HEK293T (cell line): ENCODE measurements around the gene PDXDC1.
"Not testable (repeated sequence)": the region's sequence is repeated elsewhere in the genome, so short reads cannot be mapped to it uniquely, and the experiment has no call there.

ENCODE experiments used
- BHLHE40 ChIP-seq: fragments of 450-650 bp; IDR thresholded peaks from 2 replicates; pipeline ENCODE4 v1.6.1; 2016; ENCODE audit warnings: mild to moderate bottlenecking, moderate library complexity, borderline replicate concordance
- CTBP1 ChIP-seq: fragments of 450-650 bp; IDR thresholded peaks from 2 replicates; pipeline ENCODE4 v1.6.1; 2016; ENCODE audit warnings: borderline replicate concordance
- FOXK2 ChIP-seq: fragments of 450-650 bp; IDR thresholded peaks from 2 replicates; pipeline ENCODE4 v1.6.1; 2016; ENCODE audit warnings: mild to moderate bottlenecking
- FOXM1 ChIP-seq: fragments of 450-650 bp; IDR thresholded peaks from 2 replicates; pipeline ENCODE4 v1.6.1; 2017; ENCODE audit warnings: mild to moderate bottlenecking, borderline replicate concordance
- HDGF ChIP-seq: fragments of 450-650 bp; IDR thresholded peaks from 2 replicates; pipeline ENCODE4 v1.6.1; 2017; ENCODE audit warnings: antibody characterized with exemption, borderline replicate concordance
- LEF1 ChIP-seq: fragments of 450-650 bp; IDR thresholded peaks from 2 replicates; pipeline ENCODE4 v1.6.1; 2017; ENCODE audit warnings: mild to moderate bottlenecking, borderline replicate concordance
- NFRKB ChIP-seq: fragments of 450-650 bp; IDR thresholded peaks from 2 replicates; pipeline ENCODE4 v1.6.1; 2016; ENCODE audit warnings: mild to moderate bottlenecking, moderate library complexity
- SP1 ChIP-seq: fragments of 450-650 bp; IDR thresholded peaks from 2 replicates; pipeline ENCODE4 v1.6.1; 2017
- SUZ12 ChIP-seq: fragments of 450-650 bp; IDR thresholded peaks from 2 replicates; pipeline ENCODE4 v1.6.1; 2016; ENCODE audit warnings: mild to moderate bottlenecking
- TARDBP ChIP-seq: fragments of 450-650 bp; IDR thresholded peaks from 2 replicates; pipeline ENCODE4 v1.6.1; 2016

GRCh38 chr16:14993277-14994151, 18.7 kb downstream of the PDXDC1 start:
- TF ChIP-seq BHLHE40, CTBP1, FOXM1, SP1, FOXK2, SUZ12, NFRKB, TARDBP, LEF1, HDGF: not testable (repeated sequence)
